ENCODE results near the gene TBL1X.

The TBL1X gene

GRCh38 chrX:9683350-9683749 lies 218.5 kb downstream of the TBL1X start:
- no peak for DNase-seq
- TF ChIP-seq POLR2A (IDR thresholded peaks at IDR 0.05; ENCODE audit: low read length) = no peak

- TF ChIP-seq POLR2A (IDR thresholded peaks at IDR 0.05; ENCODE audit: low read length) (no peak), GATA1 (IDR thresholded peaks at IDR 0.05; ENCODE audit: low read depth, low read length) (no peak)
- no peak for DNase-seq
Observed at GRCh38 chrX:9687899-9688298, 223.0 kb downstream of the TBL1X start.

GRCh38 chrX:9688833-9689232 lies 224.0 kb downstream of the TBL1X start:
- DNase-seq = no peak
- no peak for TF ChIP-seq GATA1 (IDR thresholded peaks at IDR 0.05; ENCODE audit: low read depth, low read length)
- TF ChIP-seq POLR2A (IDR thresholded peaks at IDR 0.05; ENCODE audit: low read length) = no peak

GRCh38 chrX:9690046-9690445 lies 225.2 kb downstream of the TBL1X start:
- no peak for DNase-seq
- TF ChIP-seq GATA1 (IDR thresholded peaks at IDR 0.05; ENCODE audit: low read depth, low read length) = no peak
- TF ChIP-seq POLR2A (IDR thresholded peaks at IDR 0.05; ENCODE audit: low read length) = no peak

- TF ChIP-seq GATA1 (IDR thresholded peaks at IDR 0.05; ENCODE audit: low read depth, low read length) (no peak), POLR2A (IDR thresholded peaks at IDR 0.05; ENCODE audit: low read length) (no peak)
- no peak for DNase-seq
Observed at GRCh38 chrX:9693307-9694001, 228.6 kb downstream of the TBL1X start.

- DNase-seq = no peak
- TF ChIP-seq GATA1 (IDR thresholded peaks at IDR 0.05; ENCODE audit: low read depth, low read length) = no peak
- no peak for TF ChIP-seq POLR2A (IDR thresholded peaks at IDR 0.05; ENCODE audit: low read length)
Observed at GRCh38 chrX:9698576-9698975, 233.7 kb downstream of the TBL1X start.

- TF ChIP-seq POLR2A (IDR thresholded peaks at IDR 0.05; ENCODE audit: low read length) = no peak
- TF ChIP-seq GATA1 (IDR thresholded peaks at IDR 0.05; ENCODE audit: low read depth, low read length) = no peak
- no peak for DNase-seq
Observed at GRCh38 chrX:9700555-9700954, 235.7 kb downstream of the TBL1X start.

GRCh38 chrX:9701790-9702189 lies 236.9 kb downstream of the TBL1X start:
- DNase-seq = peak in 1 of 2 experiments; percentile 0
- TF ChIP-seq GATA1 (IDR thresholded peaks at IDR 0.05; ENCODE audit: low read depth, low read length) = no peak
- TF ChIP-seq POLR2A (IDR thresholded peaks at IDR 0.05; ENCODE audit: low read length) = no peak

GRCh38 chrX:9703406-9703805 lies 238.5 kb downstream of the TBL1X start:
- TF ChIP-seq POLR2A (IDR thresholded peaks at IDR 0.05; ENCODE audit: low read length) = no peak
- TF ChIP-seq GATA1 (IDR thresholded peaks at IDR 0.05; ENCODE audit: low read depth, low read length) = no peak
- no peak for DNase-seq

GRCh38 chrX:9704876-9705465 lies 240.1 kb downstream of the TBL1X start:
- DNase-seq = no peak
- no peak for TF ChIP-seq GATA1 (IDR thresholded peaks at IDR 0.05; ENCODE audit: low read depth, low read length)
- no peak for TF ChIP-seq POLR2A (IDR thresholded peaks at IDR 0.05; ENCODE audit: low read length)

GRCh38 chrX:9706421-9706820 lies 241.6 kb downstream of the TBL1X start:
- DNase-seq = no peak
- TF ChIP-seq GATA1 (IDR thresholded peaks at IDR 0.05; ENCODE audit: low read depth, low read length) (no peak), POLR2A (IDR thresholded peaks at IDR 0.05; ENCODE audit: low read length) (no peak)

- no peak for DNase-seq
- TF ChIP-seq POLR2A (IDR thresholded peaks at IDR 0.05; ENCODE audit: low read length) (no peak), GATA1 (IDR thresholded peaks at IDR 0.05; ENCODE audit: low read depth, low read length) (no peak)
Observed at GRCh38 chrX:9707306-9708033, 242.6 kb downstream of the TBL1X start.

GRCh38 chrX:9708086-9708485 lies 243.2 kb downstream of the TBL1X start:
- DNase-seq = no peak
- TF ChIP-seq POLR2A (IDR thresholded peaks at IDR 0.05; ENCODE audit: low read length) (no peak), GATA1 (IDR thresholded peaks at IDR 0.05; ENCODE audit: low read depth, low read length) (no peak)

GRCh38 chrX:9708923-9709553 lies 244.2 kb downstream of the TBL1X start:
- no peak for TF ChIP-seq POLR2A (IDR thresholded peaks at IDR 0.05; ENCODE audit: low read length)
- no peak for TF ChIP-seq GATA1 (IDR thresholded peaks at IDR 0.05; ENCODE audit: low read depth, low read length)
- peak; percentile 63 to 81 for DNase-seq
